IMR-90 (cell line): ENCODE measurements around the gene ATP10A. TPM values are rescaled to one million over a fixed set of nuclear protein-coding genes. Genes with fewer than 3 reads are reported as not detected.

ENCODE experiments used
- ATAC-seq: fragments of 200-7000 bp; cut with Tn5 transposase; 2 replicates; pipeline ENCODE4 v1.9.1; 2020; ENCODE audit warnings: low read depth, mild to moderate bottlenecking, moderate library complexity
- BruUV-seq: library from RNA; stranded (reverse); fragments of 400-500 nt; replicated peaks from 2 replicates; lab custom pipeline; 2021; lab: Mats Ljungman, UMichigan
- CTCF ChIA-PET: fragments of 300-600 bp; formaldehyde crosslinking; extraction: SDS; loops from one replicate; lab custom pipeline; 2021; ENCODE audit warnings: antibody characterized with exemption; lab: Yijun Ruan, JAX
- POLR2A ChIA-PET: fragments of 300-600 bp; sonication (Branson Sonifier 250); formaldehyde crosslinking; loops from one replicate; lab custom pipeline; 2022; ENCODE audit warnings: antibody characterized with exemption; ENCODE audit not compliant: unreplicated experiment; lab: Charles Lee
- DNase-seq: peaks from one replicate; pipeline ENCODE4 v3.0.0; 2013
- H2AFZ ChIP-seq: replicated peaks from 2 replicates; pipeline ENCODE3; 2013; ENCODE audit warnings: low read length, mild to moderate bottlenecking; ENCODE audit not compliant: poor library complexity
- H2AK5ac ChIP-seq: 2 replicates; pipeline ENCODE4 v1.6.1; 2013; ENCODE audit warnings: low read depth, low read length, inconsistent platforms
- H2AK9ac ChIP-seq: replicated peaks from 2 replicates; pipeline ENCODE3; 2013; ENCODE audit warnings: mild to moderate bottlenecking, low read depth, low read length, moderate library complexity; ENCODE audit not compliant: poor library complexity
- H2BK120ac ChIP-seq: 2 replicates; pipeline ENCODE4 v1.6.1; 2013; ENCODE audit warnings: low read depth, low read length, inconsistent platforms
- H2BK15ac ChIP-seq: 3 replicates; pipeline ENCODE4 v1.6.1; 2013; ENCODE audit warnings: low read depth, low read length, inconsistent platforms
- H2BK20ac ChIP-seq: 2 replicates; pipeline ENCODE4 v1.6.1; 2013; ENCODE audit warnings: low read depth, mild to moderate bottlenecking, inconsistent platforms, low read length, moderate library complexity
- H2BK5ac ChIP-seq: 2 replicates; pipeline ENCODE4 v1.6.1; 2013; ENCODE audit warnings: mild to moderate bottlenecking, low read depth, low read length, inconsistent platforms; ENCODE audit not compliant: poor library complexity, severe bottlenecking
- H3K14ac ChIP-seq: replicated peaks from 2 replicates; pipeline ENCODE4 v1.6.1; 2013; ENCODE audit warnings: low read depth, low read length, inconsistent platforms
- H3K18ac ChIP-seq: 2 replicates; pipeline ENCODE4 v1.6.1; 2013; ENCODE audit warnings: low read depth, low read length, control low read depth
- H3K23ac ChIP-seq: 2 replicates; pipeline ENCODE4 v1.6.1; 2013; ENCODE audit warnings: low read depth, low read length, inconsistent platforms
- H3K27ac ChIP-seq: 2 replicates; pipeline ENCODE4 v1.5.1; 2013; ENCODE audit warnings: mild to moderate bottlenecking, control low read depth, low read length; ENCODE audit not compliant: insufficient read depth
- H3K27me3 ChIP-seq: 2 replicates; pipeline ENCODE4 v1.6.1; 2013; ENCODE audit warnings: low read length; ENCODE audit not compliant: control insufficient read depth, insufficient read depth
- H3K36me3 ChIP-seq: 2 replicates; pipeline ENCODE4 v1.6.1; 2013; ENCODE audit warnings: low read length, mixed read lengths; ENCODE audit not compliant: control insufficient read depth, insufficient read depth
- H3K4ac ChIP-seq: 2 replicates; pipeline ENCODE4 v1.6.1; 2013; ENCODE audit warnings: low read depth, low read length, inconsistent platforms
- H3K4me1 ChIP-seq: 2 replicates; pipeline ENCODE4 v1.6.1; 2013; ENCODE audit warnings: low read length, mixed read lengths; ENCODE audit not compliant: control insufficient read depth, insufficient read depth
- H3K4me2 ChIP-seq: 2 replicates; pipeline ENCODE4 v1.6.1; 2013; ENCODE audit warnings: low read depth, mild to moderate bottlenecking, control low read depth, low read length, moderate library complexity
- H3K4me3 ChIP-seq: 2 replicates; pipeline ENCODE4 v1.5.1; 2013; ENCODE audit warnings: low read depth, mild to moderate bottlenecking, control low read depth, low read length, moderate library complexity; ENCODE audit not compliant: insufficient read depth
- H3K56ac ChIP-seq: 2 replicates; pipeline ENCODE4 v1.6.1; 2013; ENCODE audit warnings: low read length, inconsistent platforms; ENCODE audit not compliant: insufficient read depth; ENCODE audit errors: extremely low read depth
- H3K79me1 ChIP-seq, 2 experiments: 2 replicates each; pipeline ENCODE4 v1.6.1; 2013; ENCODE audit warnings: low read length in 2 of 2, inconsistent platforms in 1 of 2, low read depth in 1 of 2
- H3K9ac ChIP-seq: 2 replicates; pipeline ENCODE4 v1.6.1; 2013; ENCODE audit warnings: low read depth, low read length, control low read depth
- H3K9me1 ChIP-seq: 2 replicates; pipeline ENCODE4 v1.6.1; 2013; ENCODE audit warnings: low read length, inconsistent platforms; ENCODE audit not compliant: insufficient read depth
- H3K9me3 ChIP-seq: 2 replicates; pipeline ENCODE4 v1.6.1; 2013; ENCODE audit warnings: low read length; ENCODE audit not compliant: control insufficient read depth, insufficient read depth
- H4K20me1 ChIP-seq: 2 replicates; pipeline ENCODE4 v1.6.1; 2013; ENCODE audit warnings: low read length, inconsistent platforms; ENCODE audit not compliant: insufficient read depth
- H4K5ac ChIP-seq: 2 replicates; pipeline ENCODE4 v1.6.1; 2013; ENCODE audit warnings: mild to moderate bottlenecking, low read depth, low read length, control low read depth
- H4K8ac ChIP-seq, 2 experiments: 2 replicates each; pipeline ENCODE4 v1.6.1; 2013; ENCODE audit warnings: low read depth in 2 of 2, low read length in 2 of 2, control low read depth in 1 of 2, inconsistent platforms in 1 of 2
- H4K91ac ChIP-seq: 2 replicates; pipeline ENCODE4 v1.6.1; 2013; ENCODE audit warnings: low read depth, low read length, inconsistent platforms; ENCODE audit not compliant: insufficient read depth
- BHLHE40 ChIP-seq: fragments of 150-350 bp; IDR thresholded peaks from 2 replicates; pipeline ENCODE4 v1.6.1; 2016; ENCODE audit warnings: mild to moderate bottlenecking, low read depth, low read length
- CEBPB ChIP-seq: IDR thresholded peaks from 2 replicates; pipeline ENCODE4 v1.6.1; 2012; ENCODE audit warnings: low read depth, low read length, improper control_type of control experiment
- CHD1 ChIP-seq: IDR thresholded peaks from 2 replicates; pipeline ENCODE4 v1.6.1; 2012; ENCODE audit warnings: low read depth, low read length, improper control_type of control experiment
- CTCF ChIP-seq: conservative IDR thresholded peaks from 2 replicates; pipeline ENCODE4 v1.5.1; 2012; ENCODE audit warnings: mild to moderate bottlenecking, low read depth, low read length, improper control_type of control experiment
- ELK1 ChIP-seq: fragments of 150-350 bp; IDR thresholded peaks from 2 replicates; pipeline ENCODE4 v1.6.1; 2016; ENCODE audit warnings: low read depth, mild to moderate bottlenecking, low read length, moderate library complexity, borderline replicate concordance
- FOS ChIP-seq: fragments of 150-350 bp; IDR thresholded peaks from 2 replicates; pipeline ENCODE4 v1.6.1; 2016; ENCODE audit warnings: low read depth, low read length
- MAFK ChIP-seq: IDR thresholded peaks from 2 replicates; pipeline ENCODE4 v1.6.1; 2012; ENCODE audit warnings: low read depth, low read length, improper control_type of control experiment
- MAZ ChIP-seq: IDR thresholded peaks from 2 replicates; pipeline ENCODE4 v1.6.1; 2012; ENCODE audit warnings: low read depth, mild to moderate bottlenecking, low read length, improper control_type of control experiment, moderate library complexity, borderline replicate concordance
- MXI1 ChIP-seq: IDR thresholded peaks from 2 replicates; pipeline ENCODE4 v1.6.1; 2012; ENCODE audit warnings: low read depth, mild to moderate bottlenecking, low read length, moderate library complexity, borderline replicate concordance
- NFE2L2 ChIP-seq: fragments of 150-350 bp; IDR thresholded peaks from 2 replicates; pipeline ENCODE4 v1.6.1; 2016; ENCODE audit warnings: low read depth, mild to moderate bottlenecking, low read length
- POLR2A ChIP-seq: IDR thresholded peaks from 2 replicates; pipeline ENCODE4 v1.6.1; 2012; ENCODE audit warnings: mild to moderate bottlenecking, low read depth, low read length
- RAD21 ChIP-seq: IDR thresholded peaks from 2 replicates; pipeline ENCODE4 v1.6.1; 2012; ENCODE audit warnings: low read length, improper control_type of control experiment
- RCOR1 ChIP-seq: IDR thresholded peaks from 2 replicates; pipeline ENCODE4 v1.6.1; 2012; ENCODE audit warnings: mild to moderate bottlenecking, low read length, improper control_type of control experiment; ENCODE audit not compliant: insufficient replicate concordance
- RFX5 ChIP-seq: IDR thresholded peaks from 2 replicates; pipeline ENCODE4 v1.8.0; 2012; ENCODE audit warnings: low read depth, mild to moderate bottlenecking, low read length, moderate library complexity
- SMC3 ChIP-seq: fragments of 150-350 bp; IDR thresholded peaks from 2 replicates; pipeline ENCODE4 v1.6.1; 2016; ENCODE audit warnings: low read depth, mild to moderate bottlenecking, antibody characterized with exemption, low read length, moderate library complexity
- USF2 ChIP-seq: fragments of 150-350 bp; IDR thresholded peaks from 2 replicates; pipeline ENCODE4 v1.6.1; 2017; ENCODE audit warnings: mild to moderate bottlenecking, antibody characterized with exemption, low read length, low read depth
- WGBS, 2 experiments: methylation state at CpG; one replicate each; pipeline versions ENCODE4 v1.1.5 to v1.1.7; 2013; ENCODE audit warnings: missing lambda C conversion rate in 2 of 2; ENCODE audit not compliant: insufficient read length in 1 of 2; ENCODE audit errors: extremely low coverage in 2 of 2; 5-methylcytosine and 5-hydroxymethylcytosine counted together
- dilution Hi-C: fragments of 300-500 bp; cut with HindIII; formaldehyde crosslinking; loops from one replicate; pipeline ENCODE4 v1.14.3; 2018; ENCODE audit warnings: low sequenced_read_pairs; ENCODE audit not compliant: unreplicated experiment
- in situ Hi-C: fragments of 300-500 bp; cut with MboI; formaldehyde crosslinking; loops from 3 replicates; pipeline ENCODE4 v1.14.3; 2019; ENCODE audit warnings: low sequenced_read_pairs, inconsistent platforms, mixed read lengths
- intact Hi-C: fragments of 100-400 bp; cut with micrococcal nuclease; formaldehyde crosslinking; loops from 2 replicates; pipeline ENCODE4 v1.10.0; 2022
- polyA plus RNA-seq, 3 experiments: library from polyadenylated mRNA; depleted of rRNA; stranded (reverse); fragments of >200 nt; gene quantifications; 2 replicates each; pipeline ENCODE4 v1.2.3, GENCODE V29; 2012; ENCODE audit warnings: low replicate concordance in 1 of 3
- total RNA-seq: library from RNA; depleted of rRNA; stranded (reverse); fragments of >200 nt; gene quantifications from 2 replicates; pipeline ENCODE4 v1.2.3, GENCODE V29; 2012

The ATP10A gene
- total and polyA plus RNA-seq, 2 of the 4 experiments (the other 2 are of a cell fraction): 13.8 to 16.0 TPM

DNA sequence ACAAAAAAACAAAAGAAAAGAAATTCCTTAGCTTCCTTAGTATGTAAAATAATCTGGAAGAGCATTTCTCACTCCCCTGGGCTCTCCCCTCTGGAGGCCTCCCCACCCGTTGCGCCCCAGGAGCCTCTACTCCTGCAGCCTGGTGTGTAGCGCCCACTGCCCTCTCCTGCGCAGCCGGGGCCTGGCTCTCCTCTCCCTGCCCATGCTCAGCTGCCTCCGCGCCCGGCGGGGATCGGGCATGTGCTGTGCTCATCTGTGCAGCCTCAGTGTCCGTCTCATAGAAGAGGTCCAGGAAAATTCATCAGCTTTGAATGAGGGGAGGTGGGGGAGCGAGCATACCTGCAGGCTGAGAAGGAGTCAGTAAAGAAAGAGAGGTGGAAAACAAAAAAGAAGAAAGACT is 203.9 kb downstream of the ATP10A start:
- H3K79me1 ChIP-seq: no peaks in the 10 kb centered on the region
- no peak overlapping the region for H3K4me2 ChIP-seq
- H4K5ac ChIP-seq: no peak overlapping the region
- no peak overlapping the region for H3K27ac ChIP-seq
- no peak overlapping the region for H2BK5ac ChIP-seq
- H3K56ac ChIP-seq: no peak overlapping the region
- POLR2A ChIA-PET: no interaction called here
- H3K4me1 ChIP-seq: no peaks in the 10 kb centered on the region
- BruUV-seq: no TSS peak
- H2BK20ac ChIP-seq: no peak overlapping the region
- H4K8ac ChIP-seq: no peak overlapping the region
- TF ChIP-seq NFE2L2 (no peak), USF2 (no peak), CEBPB (no peak), MAZ (no peak), RAD21 (no peak), FOS (no peak), SMC3 (no peak), RCOR1 (no peak), POLR2A (no peak), MXI1 (no peak), CTCF (no peak), CHD1 (no peak), BHLHE40 (no peak), RFX5 (no peak), ELK1 (no peak), MAFK (no peak)
- H3K14ac ChIP-seq: no peak overlapping the region
- ATAC-seq (no peak), DNase-seq (no peak)
- H3K18ac ChIP-seq: no peak overlapping the region
- no peak overlapping the region for H3K23ac ChIP-seq
- H3K4ac ChIP-seq: no peak overlapping the region
- dilution Hi-C loops: no loop called here
- H2AFZ ChIP-seq: no peak overlapping the region
- intact Hi-C loops: no loop called here
- no peak overlapping the region for H2BK120ac ChIP-seq
- no peaks in the 10 kb centered on the region for H4K20me1 ChIP-seq
- H3K9me1 ChIP-seq: no peaks in the 10 kb centered on the region
- CTCF ChIA-PET: no interaction called here
- H4K91ac ChIP-seq: no peak overlapping the region
- no CpG with 5 or more reads among the region's 12 CpGs for WGBS, 2 experiments
- no peak overlapping the region for H3K4me3 ChIP-seq
- no peaks in the 10 kb centered on the region for H3K36me3 ChIP-seq
- in situ Hi-C loops: no loop called here
- H2AK9ac ChIP-seq: no peak overlapping the region
- H3K27me3 ChIP-seq: peaks cover 23% of the 10 kb centered on the region
- H2AK5ac ChIP-seq: no peak overlapping the region
- no peak overlapping the region for H3K9ac ChIP-seq
- H2BK15ac ChIP-seq: no peak overlapping the region
- H3K9me3 ChIP-seq: no peaks in the 10 kb centered on the region
